Activated CD4-positive, alpha-beta T cell treated with anti-CD3 and anti-CD28 coated beads, Interleukin-2, Interleukin-4, amounts not matched to agents 100 ng/mL and 50 ng/mL, durations not matched to agents 16 hours and 8 hours (primary cell): ENCODE measurements around the gene SPSB3.

Source experiments
- DNase-seq: peaks from one replicate; pipeline ENCODE4 v3.0.0-alpha.2; 2020; ENCODE audit warnings: low spot score

Gene SPSB3

DNA sequence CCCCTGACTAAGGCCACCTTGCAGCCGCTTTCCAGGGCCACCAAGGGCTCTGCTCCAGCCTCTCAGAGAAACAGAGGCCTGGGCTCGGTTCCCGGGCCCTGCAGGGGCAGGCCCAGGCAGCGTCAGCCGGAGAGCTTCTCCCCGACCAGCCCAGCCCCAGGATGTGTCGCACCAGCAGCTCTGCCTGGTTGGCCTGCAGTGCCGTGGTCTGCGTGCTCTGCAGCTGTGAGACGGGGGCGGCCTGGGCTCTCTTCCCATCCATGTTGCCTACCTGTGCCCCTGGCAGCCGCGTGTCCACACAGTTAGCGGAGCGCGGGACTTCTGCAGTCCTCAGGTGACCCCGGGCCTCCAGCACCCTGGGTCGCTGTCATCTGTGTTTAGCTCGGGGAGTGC is 6.3 kb upstream of the SPSB3 start:
- no peak for DNase-seq

- DNase-seq, result no peak
Observed at GRCh38 chr16:1788095-1788707, 5.8 kb upstream of the SPSB3 start.

- no peak for DNase-seq
Observed at GRCh38 chr16:1787322-1788094, 5.1 kb upstream of the SPSB3 start.

DNA sequence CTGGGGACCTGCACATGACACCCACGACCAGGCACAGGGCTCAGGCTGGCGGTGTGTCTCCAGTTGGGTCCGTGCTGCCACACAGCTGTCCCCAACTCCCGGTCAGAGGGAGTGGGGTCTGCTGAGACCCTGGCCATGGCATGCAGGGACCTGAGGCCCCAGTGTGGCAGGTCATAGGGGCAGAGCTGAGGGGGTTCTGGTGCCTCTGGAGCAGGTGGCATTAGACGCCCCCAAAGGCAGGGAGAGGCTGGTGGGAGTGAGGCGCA is 4.6 kb upstream of the SPSB3 start:
- DNase-seq, result no peak

DNA sequence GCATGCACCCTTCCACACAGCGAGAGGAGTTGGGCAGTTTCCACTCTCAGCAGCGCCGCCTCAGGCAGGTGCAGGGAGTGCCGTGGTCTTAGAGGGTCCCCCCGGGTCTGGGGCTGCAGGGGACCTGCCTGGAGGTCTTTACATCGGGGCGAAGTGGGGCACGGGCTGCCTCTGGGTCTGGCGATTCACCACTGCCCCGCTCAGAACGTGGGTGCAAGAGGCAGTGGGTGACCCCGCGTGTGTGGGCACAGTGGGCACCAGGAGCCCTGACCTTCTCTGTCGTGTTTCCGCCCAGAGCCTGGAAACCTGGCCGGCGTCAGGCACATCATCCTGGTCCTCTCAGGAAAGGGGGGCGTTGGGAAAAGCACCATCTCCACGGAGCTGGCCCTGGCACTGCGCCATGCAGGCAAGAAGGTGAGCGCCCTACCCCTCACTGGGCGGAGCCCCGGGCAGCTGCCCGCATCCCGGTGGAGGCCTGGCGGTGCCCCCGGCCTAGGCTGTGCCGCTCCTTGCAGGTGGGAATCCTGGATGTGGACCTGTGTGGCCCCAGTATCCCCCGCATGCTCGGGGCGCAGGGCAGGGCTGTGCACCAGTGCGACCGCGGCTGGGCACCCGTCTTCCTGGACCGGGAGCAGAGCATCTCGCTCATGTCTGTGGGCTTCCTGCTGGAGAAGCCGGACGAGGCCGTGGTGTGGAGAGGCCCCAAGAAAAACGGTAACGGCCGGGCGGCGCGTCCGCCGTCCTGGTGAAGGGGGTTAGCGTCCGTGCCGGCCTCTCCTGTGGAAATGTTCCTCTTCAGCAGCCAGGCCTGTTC is 4.1 kb upstream of the SPSB3 start:
- DNase-seq, result no peak

GRCh38 chr16:1785846-1786170 is 3.4 kb upstream of the SPSB3 start:
- DNase-seq, result no peak

DNA sequence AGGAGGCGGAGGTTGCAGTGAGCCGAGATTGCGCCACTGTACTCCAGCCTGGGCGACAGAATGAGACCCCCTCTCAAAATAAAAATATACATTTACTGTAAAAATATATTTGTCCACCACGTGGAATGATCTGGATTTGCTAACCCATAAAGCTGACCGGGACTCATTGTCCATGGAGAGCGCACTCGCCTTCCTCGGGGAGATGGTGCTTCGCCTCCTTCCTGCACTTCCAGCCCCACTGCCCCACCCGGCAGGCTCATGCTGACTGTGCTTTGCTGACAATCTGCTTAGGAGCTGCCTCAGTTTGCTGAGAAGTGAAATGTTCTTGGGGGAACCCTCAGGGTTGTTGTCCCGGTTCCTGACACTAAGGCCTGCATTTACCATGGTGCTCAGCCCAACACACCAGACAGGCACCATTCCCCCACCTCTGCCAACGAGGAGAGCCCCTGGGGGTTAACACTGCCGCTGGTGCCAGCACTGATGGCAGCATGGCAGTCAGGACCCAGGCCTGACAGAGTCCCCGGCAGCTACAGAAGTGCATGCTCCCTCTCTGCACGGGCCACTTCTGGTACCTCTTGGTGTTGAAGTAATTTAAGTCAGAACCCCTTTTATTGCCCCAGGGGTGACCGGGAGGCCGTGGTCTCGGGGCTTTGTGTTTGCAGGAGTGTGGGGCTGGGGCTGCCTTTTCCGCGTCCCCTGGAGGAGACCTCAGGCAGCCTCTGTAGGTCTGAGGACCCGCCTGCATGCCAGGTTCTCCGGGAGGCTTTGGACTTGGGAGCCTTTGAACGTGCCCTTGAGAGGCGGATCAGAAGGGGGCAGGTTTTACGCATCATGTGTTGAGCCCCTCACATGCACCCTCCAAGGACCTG is 2.8 kb upstream of the SPSB3 start:
- no peak for DNase-seq

DNA sequence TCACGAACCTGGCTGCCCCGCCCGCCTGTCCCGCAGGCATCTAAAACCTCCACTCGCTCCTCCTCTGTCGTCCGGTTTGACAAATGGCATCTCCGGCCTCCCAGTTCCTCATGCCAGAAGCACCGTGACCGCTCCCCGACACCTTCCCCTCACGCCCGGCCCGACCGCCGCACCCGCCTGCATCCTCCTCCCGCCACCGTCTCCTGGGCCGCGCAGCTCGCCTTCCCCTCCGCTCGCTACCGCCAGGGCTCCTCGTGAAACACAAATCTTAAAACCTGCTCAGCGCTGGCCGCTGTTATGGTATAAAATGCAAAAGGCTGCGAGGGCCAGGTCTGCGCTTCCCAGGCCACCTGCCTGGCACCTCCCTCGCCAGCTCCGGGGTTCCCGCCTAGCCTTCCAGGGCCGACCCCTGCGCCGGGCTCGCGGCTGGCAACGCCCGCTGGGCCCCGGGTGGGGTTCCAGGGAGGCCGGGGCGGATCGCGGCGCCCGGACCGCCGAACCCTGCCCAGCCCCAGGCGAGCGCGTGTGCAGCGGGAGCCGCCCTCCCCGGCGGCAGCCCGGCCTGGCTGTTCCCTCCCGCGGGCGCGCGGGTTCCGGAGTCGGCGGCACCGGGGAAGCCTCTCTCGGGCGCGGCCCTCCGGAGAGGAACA is 488 bp downstream of the SPSB3 start:
- no peak for DNase-seq

DNA sequence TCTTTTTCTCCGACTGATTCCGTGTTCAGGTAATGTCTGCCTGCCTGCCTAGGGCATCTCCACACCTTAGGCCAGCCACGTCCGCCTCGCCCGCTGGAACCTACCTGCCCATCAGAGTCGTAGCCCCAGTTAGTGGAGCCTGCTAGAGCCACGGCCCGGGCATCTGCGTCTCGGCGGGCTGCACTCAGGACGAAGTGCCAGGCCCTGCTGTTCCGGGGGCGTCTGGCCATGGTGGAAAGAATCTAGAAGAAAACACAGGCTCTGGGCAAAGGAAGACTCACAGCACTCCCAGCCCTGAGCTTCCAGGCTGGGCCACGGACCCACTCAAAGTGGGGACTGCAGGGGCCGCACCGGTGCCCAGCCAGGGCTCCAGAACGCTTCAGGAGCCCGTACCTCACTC is 1.1 kb downstream of the SPSB3 start:
- DNase-seq, result no peak

DNA sequence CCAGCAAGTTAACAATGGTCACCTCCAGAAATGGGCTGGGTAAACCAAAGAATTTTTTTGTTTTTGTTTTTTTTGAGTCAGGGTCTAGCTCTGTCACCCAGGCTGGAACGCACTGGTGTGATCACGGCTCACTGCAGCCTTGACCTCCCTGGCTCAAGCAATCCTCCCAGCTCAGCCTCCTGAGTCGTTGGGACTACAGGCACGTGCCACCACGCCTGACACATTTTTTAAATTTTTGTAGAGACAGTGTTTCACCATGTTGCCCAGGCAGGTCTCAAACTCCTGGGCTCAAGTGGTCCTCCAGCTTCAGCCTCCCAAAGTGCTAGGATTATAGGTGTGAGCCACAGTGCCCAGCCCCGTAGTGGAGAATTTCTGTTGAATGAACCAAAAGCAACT is 1.7 kb downstream of the SPSB3 start:
- DNase-seq, result no peak

GRCh38 chr16:1779741-1780676 is 2.4 kb downstream of the SPSB3 start:
- DNase-seq, result no peak

DNA sequence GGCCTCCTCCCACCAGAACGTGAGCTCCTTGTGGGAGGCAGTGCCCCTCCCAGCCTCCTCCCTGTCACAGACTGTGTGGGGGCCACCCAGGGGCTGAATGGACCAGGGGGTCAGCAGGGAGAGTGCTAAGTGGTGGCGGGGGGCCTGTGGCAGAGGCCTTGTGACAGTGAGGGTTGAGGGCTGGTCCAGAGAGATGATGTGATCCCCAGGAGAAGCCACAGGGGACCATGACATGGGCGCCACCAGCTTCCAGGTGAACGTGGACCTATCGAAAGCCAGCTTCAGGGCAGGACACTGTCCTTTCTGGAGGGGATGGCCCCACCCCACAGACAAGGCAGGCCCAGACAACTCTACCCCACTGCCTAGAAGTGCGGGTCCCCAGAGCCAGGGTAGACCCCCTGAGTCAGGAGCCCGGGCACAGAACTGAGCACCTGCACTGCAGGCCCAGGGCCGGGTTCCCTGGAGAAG is 3.1 kb downstream of the SPSB3 start:
- no peak for DNase-seq

DNA sequence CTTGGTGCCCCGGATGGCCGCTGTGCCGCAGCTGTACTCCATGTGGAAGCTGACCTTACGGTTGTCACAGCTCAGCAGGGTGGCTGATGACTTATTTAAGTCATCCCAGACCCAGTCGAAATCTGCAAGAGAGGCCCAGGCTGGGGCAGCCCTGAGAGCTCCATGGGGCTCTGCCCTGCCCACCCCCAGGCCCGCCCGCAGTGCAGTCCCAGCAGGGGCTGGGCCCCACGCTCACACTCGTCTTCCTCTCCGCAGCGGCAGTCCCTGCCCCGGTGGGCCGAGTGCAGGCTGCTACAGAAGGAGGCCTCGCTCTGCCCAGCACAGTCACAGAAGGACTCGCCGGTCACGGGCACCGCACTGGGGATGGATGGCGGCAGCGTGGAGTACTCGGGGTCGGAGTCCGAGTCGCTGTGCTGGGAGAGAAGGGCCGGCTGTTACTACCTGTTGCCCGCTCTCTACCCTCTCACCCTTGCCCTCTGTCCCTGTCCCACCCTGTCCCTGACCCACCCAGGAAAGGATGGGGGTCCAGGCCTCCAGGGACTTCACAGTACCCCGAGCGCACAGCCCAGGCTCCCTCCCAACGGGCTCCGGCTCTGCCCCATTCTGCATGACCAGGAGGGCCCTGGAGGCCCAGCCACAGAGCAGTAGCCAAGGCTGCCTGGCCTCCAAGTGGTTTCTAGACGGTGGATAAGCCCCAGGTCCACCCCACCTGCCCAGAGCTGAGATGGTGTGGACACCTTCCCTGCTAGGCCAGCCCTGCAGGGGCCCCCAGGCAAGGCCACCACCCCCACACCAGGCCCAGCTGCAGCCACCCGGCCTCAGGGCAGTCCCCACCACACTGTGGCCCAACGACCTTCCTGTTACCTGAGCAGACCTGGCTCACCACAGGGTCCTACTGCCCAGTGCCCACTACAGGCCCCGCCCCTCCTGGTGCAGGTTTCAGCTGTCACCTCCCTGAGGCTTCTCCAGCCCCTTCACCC is 3.9 kb downstream of the SPSB3 start:
- no peak for DNase-seq

DNA sequence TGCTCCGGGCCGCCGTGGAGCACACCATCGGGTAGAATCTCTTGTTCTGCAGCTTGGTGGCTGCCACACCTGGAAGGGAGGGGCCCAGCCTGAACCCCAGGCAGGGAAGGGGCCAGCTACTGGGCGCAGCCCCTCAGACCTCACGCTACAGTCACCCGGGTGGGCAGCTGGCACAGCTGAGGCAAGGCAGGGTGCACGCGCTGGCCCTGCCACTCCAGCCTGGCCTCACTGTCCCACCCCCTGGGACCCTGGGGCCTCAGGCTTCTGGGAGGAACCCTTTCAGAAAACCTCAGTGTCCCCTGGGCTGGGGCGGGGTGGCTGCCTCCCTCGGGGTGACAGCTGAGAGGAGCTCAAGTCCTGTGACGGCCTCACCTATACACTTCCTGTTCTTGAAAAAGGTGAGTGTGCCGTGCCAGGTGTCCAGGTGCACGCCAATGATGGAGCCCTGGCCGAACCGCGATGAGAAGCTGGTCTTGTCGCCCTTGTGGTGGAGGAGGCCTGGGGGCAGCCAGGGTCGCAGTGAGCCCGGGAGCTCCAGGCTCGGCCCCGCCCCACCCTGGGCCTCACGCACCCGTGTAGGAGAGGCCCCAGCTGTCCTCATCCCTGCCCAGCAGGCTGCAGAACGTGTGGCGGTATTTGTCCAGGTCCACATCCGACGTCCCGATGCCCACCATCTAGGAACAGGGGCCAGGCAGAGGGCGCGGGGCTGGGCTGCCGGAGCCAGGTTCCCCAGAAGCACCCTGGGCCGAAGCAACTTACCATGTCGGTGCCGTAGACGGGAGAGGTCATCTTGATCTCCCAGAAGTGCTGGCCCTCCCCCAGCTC is 4.8 kb downstream of the SPSB3 start:
- no peak for DNase-seq

DNA sequence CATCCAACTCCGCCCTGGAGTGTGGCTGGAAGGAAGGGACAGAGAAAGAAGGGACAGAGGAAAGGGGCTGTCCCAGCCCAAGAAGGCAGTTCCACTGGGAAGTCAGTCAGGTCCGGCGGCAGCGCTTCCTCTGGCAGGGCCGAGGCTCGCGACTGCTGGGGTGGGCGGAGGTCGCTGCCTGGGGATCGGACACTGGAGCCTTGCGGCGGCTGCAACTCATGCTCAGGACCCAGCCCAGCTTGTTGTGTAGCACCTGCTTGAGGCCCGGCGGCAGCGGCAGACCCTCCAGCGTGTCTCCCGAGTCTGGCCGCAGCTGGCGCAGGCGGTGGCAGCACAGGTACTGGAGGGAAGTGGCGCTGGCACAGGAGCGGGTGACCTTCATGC is 5.4 kb downstream of the SPSB3 start:
- DNase-seq, result no peak

GRCh38 chr16:1776672-1776955 is 5.8 kb downstream of the SPSB3 start:
- DNase-seq, result no peak

- no peak for DNase-seq
Observed at GRCh38 chr16:1775846-1776671, 6.3 kb downstream of the SPSB3 start.
